ENCODE measurements around the gene NLGN1. TPM values are rescaled to one million over a fixed set of nuclear protein-coding genes. Genes with fewer than 3 reads are reported as not detected.

Gene NLGN1
- total RNA-seq, 2 donors from 2014 or later, result 0.36 to 11.7 TPM

- Histone ChIP-seq H3K27ac (no peak overlapping the region), H3K36me3 (no peaks in the 10 kb centered on the region), H3K27me3 (replicated peaks; ENCODE audit: insufficient read depth) (no peaks in the 10 kb centered on the region), H3K4me3 (no peak overlapping the region), H3K9me3 (no peaks in the 10 kb centered on the region), H3K4me1 (replicated peaks) (no peaks in the 10 kb centered on the region)
- no peak for TF ChIP-seq CTCF (IDR thresholded peaks at IDR 0.05)
- TF ChIP-seq POLR2AphosphoS5 (IDR thresholded peaks at IDR 0.05), result no peak
- TF ChIP-seq POLR2A (IDR thresholded peaks at IDR 0.05), result no peak
- DNase-seq (ENCODE audit: low spot score), result no peak
- intact Hi-C loops (cut with DNase I), result no loop called here
Observed at GRCh38 chr3:173615661-173616060, 218.1 kb downstream of the NLGN1 start.

GRCh38 chr3:173617490-173617889 is 219.9 kb downstream of the NLGN1 start:
- no peaks in the 10 kb centered on the region for H3K4me1 ChIP-seq (replicated peaks)
- H3K9me3 ChIP-seq, result no peaks in the 10 kb centered on the region
- H3K4me3 ChIP-seq, result no peak overlapping the region
- no peaks in the 10 kb centered on the region for H3K36me3 ChIP-seq
- H3K27me3 ChIP-seq (replicated peaks; ENCODE audit: insufficient read depth), result no peaks in the 10 kb centered on the region
- TF ChIP-seq POLR2A (IDR thresholded peaks at IDR 0.05) (no peak), CTCF (IDR thresholded peaks at IDR 0.05) (no peak), POLR2AphosphoS5 (IDR thresholded peaks at IDR 0.05) (no peak)
- 35% methylated on average over 5 of the region's 5 CpGs for WGBS
- intact Hi-C loops (cut with DNase I), result no loop called here
- no peak for DNase-seq (ENCODE audit: low spot score)
- H3K27ac ChIP-seq, result no peak overlapping the region

- H3K36me3 ChIP-seq, result no peaks in the 10 kb centered on the region
- no peak overlapping the region for H3K27ac ChIP-seq
- intact Hi-C loops (cut with DNase I), result no loop called here
- DNase-seq (ENCODE audit: low spot score), result no peak
- no peaks in the 10 kb centered on the region for H3K27me3 ChIP-seq (replicated peaks; ENCODE audit: insufficient read depth)
- 97% methylated on average over 4 of the region's 4 CpGs for WGBS
- H3K9me3 ChIP-seq, result no peaks in the 10 kb centered on the region
- H3K4me3 ChIP-seq, result no peak overlapping the region
- no peaks in the 10 kb centered on the region for H3K4me1 ChIP-seq (replicated peaks)
- TF ChIP-seq CTCF (IDR thresholded peaks at IDR 0.05), result no peak
- no peak for TF ChIP-seq POLR2AphosphoS5 (IDR thresholded peaks at IDR 0.05)
- TF ChIP-seq POLR2A (IDR thresholded peaks at IDR 0.05), result no peak
Observed at GRCh38 chr3:173618148-173618547, 220.6 kb downstream of the NLGN1 start.

- Histone ChIP-seq H3K36me3 (no peaks in the 10 kb centered on the region), H3K27ac (no peak overlapping the region), H3K27me3 (replicated peaks; ENCODE audit: insufficient read depth) (no peaks in the 10 kb centered on the region), H3K9me3 (no peaks in the 10 kb centered on the region), H3K4me1 (replicated peaks) (no peaks in the 10 kb centered on the region), H3K4me3 (no peak overlapping the region)
- intact Hi-C loops (cut with DNase I), result no loop called here
- 48% methylated on average over 4 of the region's 4 CpGs for WGBS
- TF ChIP-seq POLR2AphosphoS5 (IDR thresholded peaks at IDR 0.05) (no peak), CTCF (IDR thresholded peaks at IDR 0.05) (no peak), POLR2A (IDR thresholded peaks at IDR 0.05) (no peak)
- no peak for DNase-seq (ENCODE audit: low spot score)
Observed at GRCh38 chr3:173618703-173619102, 221.2 kb downstream of the NLGN1 start.

GRCh38 chr3:173622166-173622565 is 224.6 kb downstream of the NLGN1 start:
- no peak overlapping the region for H3K27ac ChIP-seq
- TF ChIP-seq POLR2AphosphoS5 (IDR thresholded peaks at IDR 0.05) (no peak), CTCF (IDR thresholded peaks at IDR 0.05) (no peak), POLR2A (IDR thresholded peaks at IDR 0.05) (no peak)
- intact Hi-C loops (cut with DNase I), result no loop called here
- 92% methylated on average over 1 of the region's 1 CpG for WGBS
- H3K36me3 ChIP-seq, result no peaks in the 10 kb centered on the region
- no peak for DNase-seq (ENCODE audit: low spot score)
- no peaks in the 10 kb centered on the region for H3K4me1 ChIP-seq (replicated peaks)
- H3K27me3 ChIP-seq (replicated peaks; ENCODE audit: insufficient read depth), result no peaks in the 10 kb centered on the region
- no peaks in the 10 kb centered on the region for H3K9me3 ChIP-seq
- no peak overlapping the region for H3K4me3 ChIP-seq
